AG10803 (cell line): ENCODE results near the gene SLC26A9.

Experiments
- DNase-seq: peaks from one replicate; pipeline ENCODE4 v3.0.0; 2010; ENCODE audit warnings: low read depth
- H3K4me3 ChIP-seq: 2 replicates; pipeline ENCODE4 v1.5.1; 2011; ENCODE audit warnings: mild to moderate bottlenecking, low read length, control low read depth
- TF ChIP-seq, protein P1 (sequence below): conservative IDR thresholded peaks from 2 replicates; pipeline ENCODE4 v1.5.1; 2011; ENCODE audit warnings: mild to moderate bottlenecking, low read length, control low read depth, inconsistent platforms

Gene SLC26A9

DNA sequence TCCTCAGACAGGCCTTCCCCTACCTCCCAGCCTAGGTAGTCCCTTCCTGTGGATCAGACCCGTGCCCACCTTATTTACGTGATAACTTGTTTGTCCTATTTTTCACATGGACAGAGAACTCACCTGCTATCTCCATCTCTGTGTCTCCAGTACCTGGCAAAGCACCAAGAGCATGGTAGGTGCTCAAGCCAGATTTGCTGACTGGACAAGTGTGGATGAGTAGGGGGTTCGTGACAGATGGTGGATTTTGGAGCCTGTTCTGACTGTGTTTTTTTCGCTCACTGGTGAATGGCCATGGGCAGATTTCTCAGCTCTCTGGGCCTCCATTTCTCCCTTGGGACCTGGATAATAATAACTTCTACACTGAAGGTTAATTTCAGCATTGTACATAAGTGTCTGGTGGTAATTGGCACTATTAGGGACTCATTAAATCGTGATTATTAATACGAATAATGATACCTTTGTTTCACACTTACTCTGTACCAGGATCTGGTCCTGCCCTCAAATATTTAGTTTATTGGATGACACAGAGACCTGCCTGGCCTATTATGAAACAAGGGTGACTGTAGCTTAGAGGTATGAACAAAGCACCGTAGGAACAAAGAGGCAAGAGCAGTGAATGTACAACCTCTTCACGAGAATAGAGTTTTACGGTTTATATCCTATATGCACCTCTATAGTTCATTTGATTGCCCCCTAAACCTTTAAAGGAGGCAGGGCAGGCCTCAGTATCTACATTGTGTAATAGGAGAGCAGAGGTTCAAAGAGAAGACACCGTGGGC is 24.5 kb upstream of the SLC26A9 start:
- TF ChIP-seq, protein P1, sequence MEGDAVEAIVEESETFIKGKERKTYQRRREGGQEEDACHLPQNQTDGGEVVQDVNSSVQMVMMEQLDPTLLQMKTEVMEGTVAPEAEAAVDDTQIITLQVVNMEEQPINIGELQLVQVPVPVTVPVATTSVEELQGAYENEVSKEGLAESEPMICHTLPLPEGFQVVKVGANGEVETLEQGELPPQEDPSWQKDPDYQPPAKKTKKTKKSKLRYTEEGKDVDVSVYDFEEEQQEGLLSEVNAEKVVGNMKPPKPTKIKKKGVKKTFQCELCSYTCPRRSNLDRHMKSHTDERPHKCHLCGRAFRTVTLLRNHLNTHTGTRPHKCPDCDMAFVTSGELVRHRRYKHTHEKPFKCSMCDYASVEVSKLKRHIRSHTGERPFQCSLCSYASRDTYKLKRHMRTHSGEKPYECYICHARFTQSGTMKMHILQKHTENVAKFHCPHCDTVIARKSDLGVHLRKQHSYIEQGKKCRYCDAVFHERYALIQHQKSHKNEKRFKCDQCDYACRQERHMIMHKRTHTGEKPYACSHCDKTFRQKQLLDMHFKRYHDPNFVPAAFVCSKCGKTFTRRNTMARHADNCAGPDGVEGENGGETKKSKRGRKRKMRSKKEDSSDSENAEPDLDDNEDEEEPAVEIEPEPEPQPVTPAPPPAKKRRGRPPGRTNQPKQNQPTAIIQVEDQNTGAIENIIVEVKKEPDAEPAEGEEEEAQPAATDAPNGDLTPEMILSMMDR, result no peak
- no peak overlapping the region for H3K4me3 ChIP-seq
- DNase-seq, result peak; percentile 30

DNA sequence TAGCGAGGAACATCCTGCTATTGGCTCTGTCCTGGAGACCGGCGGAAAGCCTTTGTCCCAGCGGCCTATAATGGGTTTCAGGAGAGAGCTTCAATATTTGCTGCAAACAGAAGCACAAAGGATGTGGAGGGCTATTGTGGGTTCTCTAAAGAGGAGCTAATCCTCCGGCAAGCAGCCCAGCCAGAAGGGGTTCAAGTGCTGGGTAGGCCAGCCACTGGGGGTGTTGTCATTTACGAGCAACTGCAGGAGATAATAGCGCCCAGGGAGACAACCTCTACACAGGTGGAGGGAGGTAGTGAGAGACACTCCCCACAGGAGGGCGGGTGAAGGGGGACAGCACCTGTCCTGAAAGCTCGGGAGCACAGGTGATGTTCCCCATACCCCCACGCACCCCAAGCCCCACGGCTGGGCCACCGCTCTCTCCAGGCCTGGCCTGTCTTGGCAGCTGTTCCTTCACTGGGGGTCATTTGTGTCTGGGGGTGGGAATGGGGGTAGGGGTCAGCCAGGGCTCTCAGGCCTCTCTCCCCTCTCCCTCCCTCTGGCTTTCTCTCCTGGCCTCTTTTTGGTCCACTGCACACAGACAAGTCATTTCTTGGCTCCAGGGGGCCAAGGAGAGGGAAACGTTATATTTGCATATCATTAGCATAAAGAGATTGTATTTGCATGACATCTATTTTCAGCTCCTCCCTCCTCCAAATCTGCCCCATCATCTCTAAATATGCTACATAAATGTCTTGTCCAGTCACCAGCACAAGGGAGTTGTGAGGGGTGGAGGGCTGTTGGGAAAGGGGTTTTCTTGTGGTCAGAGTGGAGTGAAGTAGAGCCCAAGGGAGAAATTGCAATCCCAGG is 22.0 kb upstream of the SLC26A9 start:
- DNase-seq, result no peak
- TF ChIP-seq, protein P1, result no peak
- no peak overlapping the region for H3K4me3 ChIP-seq

DNA sequence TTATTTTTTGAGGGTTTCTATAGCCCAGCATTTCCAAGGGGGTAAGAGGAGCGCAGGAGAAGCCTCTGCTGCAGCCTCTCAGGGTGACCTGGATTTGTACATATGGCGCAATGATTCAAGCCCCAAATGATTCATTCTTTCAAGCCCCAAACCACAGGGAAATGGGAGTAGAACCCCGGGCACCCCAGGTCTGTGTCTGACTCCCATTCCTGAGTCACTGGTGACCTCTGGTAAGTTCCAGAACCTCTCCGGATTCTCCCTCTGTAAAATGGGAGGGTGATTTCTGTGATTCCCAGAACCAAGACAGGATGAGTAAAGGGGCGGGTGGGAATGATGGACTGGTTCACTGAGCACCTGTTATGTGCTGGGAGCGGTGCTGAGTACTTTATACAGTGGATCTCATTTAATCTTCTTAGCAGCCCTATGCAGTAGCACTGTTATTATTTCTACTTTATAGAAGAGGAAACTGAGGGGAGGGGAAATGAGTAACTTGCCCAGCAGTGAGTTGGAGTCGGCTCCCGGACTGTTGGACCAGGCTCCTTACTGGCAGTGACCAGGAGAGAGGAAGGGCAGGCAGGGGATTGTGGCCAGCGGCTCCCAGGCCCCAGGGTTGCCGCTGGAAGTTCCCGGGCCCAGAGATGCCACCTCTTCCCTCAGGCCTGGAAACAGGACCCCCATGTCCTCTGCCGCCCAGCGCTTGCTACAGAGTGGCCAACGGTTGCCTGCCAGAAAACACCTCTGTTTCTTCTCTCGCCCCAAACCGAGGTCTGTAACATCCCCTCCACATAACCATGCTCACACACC is 20.3 kb upstream of the SLC26A9 start:
- TF ChIP-seq, protein P1, result no peak

DNA sequence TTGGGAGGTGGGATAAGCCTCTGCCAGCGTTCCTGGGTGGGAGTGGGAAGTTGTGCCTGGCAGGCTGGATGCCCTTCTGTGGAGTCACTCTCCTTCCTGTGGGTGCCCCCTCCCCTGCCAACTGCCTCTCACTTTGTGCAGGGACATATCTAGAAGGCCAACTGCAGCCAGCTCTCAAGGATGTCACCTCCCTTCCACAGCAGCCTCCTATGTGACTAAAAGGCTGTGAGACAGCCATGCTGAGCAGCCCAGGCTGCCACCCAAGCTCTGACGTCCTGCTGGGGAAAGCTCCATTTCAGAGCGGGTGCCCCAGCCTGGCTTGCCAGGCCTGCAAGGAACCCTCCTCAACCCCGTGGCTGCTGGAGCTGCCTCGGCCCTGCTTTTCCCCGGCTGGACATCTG is 19.6 kb upstream of the SLC26A9 start:
- TF ChIP-seq, protein P1, result no peak
- H3K4me3 ChIP-seq, result no peak overlapping the region
- DNase-seq, result peak; percentile 29

More for the DNA sequence above, 20.3 kb upstream of the SLC26A9 start:
- no peak overlapping the region for H3K4me3 ChIP-seq
- peak; percentile 82 for DNase-seq

DNA sequence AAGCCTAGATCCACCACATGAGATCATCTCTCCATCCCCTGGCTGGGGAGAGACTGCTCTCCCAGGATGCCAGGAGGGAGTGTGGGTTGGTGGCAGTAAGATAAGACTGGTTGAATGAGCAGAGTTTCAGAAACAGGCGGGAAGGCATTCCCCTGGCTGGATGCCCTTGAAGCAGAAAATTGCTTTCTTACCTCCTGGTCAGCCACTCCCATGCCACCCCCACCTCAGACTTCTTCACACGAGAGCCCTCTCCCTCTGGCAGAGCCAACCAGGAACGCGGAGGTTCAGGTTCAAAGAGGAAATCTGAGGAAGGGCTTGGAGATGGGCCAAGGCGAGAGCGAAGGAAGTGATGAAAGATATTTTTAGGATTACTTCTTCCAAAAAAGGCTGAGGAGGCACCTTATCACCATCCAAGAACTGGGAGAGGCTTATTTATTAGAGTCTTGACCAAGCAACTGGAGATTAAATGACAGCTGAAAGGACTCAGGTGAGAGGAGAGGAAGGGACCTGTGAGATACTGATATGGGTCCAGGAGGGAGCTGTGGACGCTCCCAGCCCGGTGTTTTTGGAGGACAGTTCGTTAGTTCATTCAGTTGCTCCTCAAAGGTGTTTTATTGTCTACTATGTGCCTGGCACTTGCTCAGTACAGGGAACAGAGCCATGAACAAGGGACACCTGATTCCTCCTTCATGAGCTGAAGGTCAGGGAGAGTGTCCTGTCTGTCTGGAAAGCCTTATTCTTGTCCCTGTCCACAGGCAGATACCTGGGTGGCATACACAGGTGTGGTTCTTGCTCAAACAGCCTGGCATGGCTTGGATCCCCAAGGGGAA is 18.9 kb upstream of the SLC26A9 start:
- TF ChIP-seq, protein P1, result no peak
- no peak overlapping the region for H3K4me3 ChIP-seq
- DNase-seq, result no peak

DNA sequence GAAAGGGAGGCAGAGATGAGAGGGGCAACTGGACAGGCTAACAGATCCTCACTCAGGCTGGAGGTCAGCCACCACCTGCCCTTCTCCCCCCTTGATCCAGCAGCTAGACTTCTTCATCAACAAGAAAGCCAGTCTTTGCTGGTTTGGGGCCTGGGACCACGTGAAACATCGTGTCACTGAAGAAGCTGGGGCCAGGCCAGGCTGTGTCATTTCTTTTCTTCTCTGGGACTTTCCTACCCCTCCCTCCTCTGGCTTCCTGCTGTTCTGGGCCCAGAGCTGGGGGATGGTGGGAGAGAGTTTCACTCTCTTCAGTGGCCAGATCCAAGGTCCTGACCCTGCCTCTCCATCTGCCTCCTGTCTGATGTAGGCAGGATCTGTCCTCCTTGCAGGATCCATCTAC is 18.1 kb upstream of the SLC26A9 start:
- TF ChIP-seq, protein P1, result no peak
- DNase-seq, result peak; percentile 17
- H3K4me3 ChIP-seq, result no peak overlapping the region
